Measurements from ENCODE around the gene UGT1A1. TPM values are rescaled to one million over a fixed set of nuclear protein-coding genes. Genes with fewer than 3 reads are reported as not detected.

Gene UGT1A1
- total and polyA plus RNA-seq, 2 of the 13 experiments (the other 11 are each of a cell fraction or from before 2014, with no cell fraction given), result 0.69 to 0.75 TPM

DNA sequence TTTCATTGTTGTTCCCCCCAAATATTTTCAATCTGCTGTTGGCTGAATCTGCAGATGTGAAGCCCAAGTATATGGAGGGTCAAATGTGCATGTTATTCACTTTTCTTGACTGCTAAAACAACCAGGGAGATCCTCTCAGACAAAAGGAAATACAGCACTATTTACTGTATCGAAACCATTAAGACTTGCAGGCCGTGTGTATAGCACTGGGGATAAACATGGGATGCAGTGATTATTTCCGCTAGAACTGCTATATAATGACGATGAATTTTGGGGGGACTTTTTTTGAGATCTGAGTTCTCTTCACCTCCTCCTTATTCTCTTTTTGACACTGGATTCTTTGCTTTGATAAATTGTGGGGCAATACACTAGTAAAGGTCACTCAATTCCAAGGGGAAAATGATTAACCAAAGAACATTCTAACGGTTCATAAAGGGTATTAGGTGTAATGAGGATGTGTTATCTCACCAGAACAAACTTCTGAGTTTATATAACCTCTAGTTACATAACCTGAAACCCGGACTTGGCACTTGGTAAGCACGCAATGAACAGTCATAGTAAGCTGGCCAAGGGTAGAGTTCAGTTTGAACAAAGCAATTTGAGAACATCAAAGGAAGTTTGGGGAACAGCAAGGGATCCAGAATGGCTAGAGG lies 3.5 kb upstream of the UGT1A1 start (continued):
- TF ChIP-seq, protein P1, sequence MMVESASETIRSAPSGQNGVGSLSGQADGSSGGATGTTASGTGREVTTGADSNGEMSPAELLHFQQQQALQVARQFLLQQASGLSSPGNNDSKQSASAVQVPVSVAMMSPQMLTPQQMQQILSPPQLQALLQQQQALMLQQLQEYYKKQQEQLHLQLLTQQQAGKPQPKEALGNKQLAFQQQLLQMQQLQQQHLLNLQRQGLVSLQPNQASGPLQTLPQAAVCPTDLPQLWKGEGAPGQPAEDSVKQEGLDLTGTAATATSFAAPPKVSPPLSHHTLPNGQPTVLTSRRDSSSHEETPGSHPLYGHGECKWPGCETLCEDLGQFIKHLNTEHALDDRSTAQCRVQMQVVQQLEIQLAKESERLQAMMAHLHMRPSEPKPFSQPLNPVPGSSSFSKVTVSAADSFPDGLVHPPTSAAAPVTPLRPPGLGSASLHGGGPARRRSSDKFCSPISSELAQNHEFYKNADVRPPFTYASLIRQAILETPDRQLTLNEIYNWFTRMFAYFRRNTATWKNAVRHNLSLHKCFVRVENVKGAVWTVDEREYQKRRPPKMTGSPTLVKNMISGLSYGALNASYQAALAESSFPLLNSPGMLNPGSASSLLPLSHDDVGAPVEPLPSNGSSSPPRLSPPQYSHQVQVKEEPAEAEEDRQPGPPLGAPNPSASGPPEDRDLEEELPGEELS (CRISPR knock-in tag; IDR thresholded peaks at IDR 0.05), result peak; percentile 92
- TF ChIP-seq, protein P2, sequence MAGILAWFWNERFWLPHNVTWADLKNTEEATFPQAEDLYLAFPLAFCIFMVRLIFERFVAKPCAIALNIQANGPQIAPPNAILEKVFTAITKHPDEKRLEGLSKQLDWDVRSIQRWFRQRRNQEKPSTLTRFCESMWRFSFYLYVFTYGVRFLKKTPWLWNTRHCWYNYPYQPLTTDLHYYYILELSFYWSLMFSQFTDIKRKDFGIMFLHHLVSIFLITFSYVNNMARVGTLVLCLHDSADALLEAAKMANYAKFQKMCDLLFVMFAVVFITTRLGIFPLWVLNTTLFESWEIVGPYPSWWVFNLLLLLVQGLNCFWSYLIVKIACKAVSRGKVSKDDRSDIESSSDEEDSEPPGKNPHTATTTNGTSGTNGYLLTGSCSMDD (CRISPR knock-in tag; IDR thresholded peaks at IDR 0.05), result no peak
- TF ChIP-seq CC2D1A (CRISPR knock-in tag; IDR thresholded peaks at IDR 0.05), result 0 out of 2 replicates have a peak, but pooled peaks have one; percentile 91
- TF ChIP-seq ZNF788 (CRISPR knock-in tag; IDR thresholded peaks at IDR 0.05; ENCODE audit: borderline replicate concordance), result peak; percentile 32; the same call in 1 of the 2 replicates
- TF ChIP-seq NR3C1 (CRISPR knock-in tag; IDR thresholded peaks at IDR 0.05), result no peak
- TF ChIP-seq, protein P3, sequence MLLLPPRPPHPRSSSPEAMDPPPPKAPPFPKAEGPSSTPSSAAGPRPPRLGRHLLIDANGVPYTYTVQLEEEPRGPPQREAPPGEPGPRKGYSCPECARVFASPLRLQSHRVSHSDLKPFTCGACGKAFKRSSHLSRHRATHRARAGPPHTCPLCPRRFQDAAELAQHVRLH (CRISPR knock-in tag; IDR thresholded peaks at IDR 0.05; ENCODE audit: borderline replicate concordance, low read depth), result no peak
- TF ChIP-seq ZNF225 (CRISPR knock-in tag; IDR thresholded peaks at IDR 0.05), result no peak
- TF ChIP-seq, protein P4, sequence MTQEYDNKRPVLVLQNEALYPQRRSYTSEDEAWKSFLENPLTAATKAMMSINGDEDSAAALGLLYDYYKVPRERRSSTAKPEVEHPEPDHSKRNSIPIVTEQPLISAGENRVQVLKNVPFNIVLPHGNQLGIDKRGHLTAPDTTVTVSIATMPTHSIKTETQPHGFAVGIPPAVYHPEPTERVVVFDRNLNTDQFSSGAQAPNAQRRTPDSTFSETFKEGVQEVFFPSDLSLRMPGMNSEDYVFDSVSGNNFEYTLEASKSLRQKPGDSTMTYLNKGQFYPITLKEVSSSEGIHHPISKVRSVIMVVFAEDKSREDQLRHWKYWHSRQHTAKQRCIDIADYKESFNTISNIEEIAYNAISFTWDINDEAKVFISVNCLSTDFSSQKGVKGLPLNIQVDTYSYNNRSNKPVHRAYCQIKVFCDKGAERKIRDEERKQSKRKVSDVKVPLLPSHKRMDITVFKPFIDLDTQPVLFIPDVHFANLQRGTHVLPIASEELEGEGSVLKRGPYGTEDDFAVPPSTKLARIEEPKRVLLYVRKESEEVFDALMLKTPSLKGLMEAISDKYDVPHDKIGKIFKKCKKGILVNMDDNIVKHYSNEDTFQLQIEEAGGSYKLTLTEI (CRISPR knock-in tag; conservative IDR thresholded peaks at IDR 0.05), result no peak; the same call in 1 of the 2 replicates
- no peak for TF ChIP-seq ZNF766 (CRISPR knock-in tag; IDR thresholded peaks at IDR 0.05; ENCODE audit: borderline replicate concordance)
- no peak for TF ChIP-seq ZNF709 (CRISPR knock-in tag; IDR thresholded peaks at IDR 0.05)
- TF ChIP-seq, protein P5, sequence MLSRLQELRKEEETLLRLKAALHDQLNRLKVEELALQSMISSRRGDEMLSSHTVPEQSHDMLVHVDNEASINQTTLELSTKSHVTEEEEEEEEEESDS (CRISPR knock-in tag; IDR thresholded peaks at IDR 0.05; ENCODE audit: borderline replicate concordance), result peak; percentile 89
- TF ChIP-seq HOXD1 (CRISPR knock-in tag; IDR thresholded peaks at IDR 0.05), result peak; percentile 96
- TF ChIP-seq, protein P6, sequence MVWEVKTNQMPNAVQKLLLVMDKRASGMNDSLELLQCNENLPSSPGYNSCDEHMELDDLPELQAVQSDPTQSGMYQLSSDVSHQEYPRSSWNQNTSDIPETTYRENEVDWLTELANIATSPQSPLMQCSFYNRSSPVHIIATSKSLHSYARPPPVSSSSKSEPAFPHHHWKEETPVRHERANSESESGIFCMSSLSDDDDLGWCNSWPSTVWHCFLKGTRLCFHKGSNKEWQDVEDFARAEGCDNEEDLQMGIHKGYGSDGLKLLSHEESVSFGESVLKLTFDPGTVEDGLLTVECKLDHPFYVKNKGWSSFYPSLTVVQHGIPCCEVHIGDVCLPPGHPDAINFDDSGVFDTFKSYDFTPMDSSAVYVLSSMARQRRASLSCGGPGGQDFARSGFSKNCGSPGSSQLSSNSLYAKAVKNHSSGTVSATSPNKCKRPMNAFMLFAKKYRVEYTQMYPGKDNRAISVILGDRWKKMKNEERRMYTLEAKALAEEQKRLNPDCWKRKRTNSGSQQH (CRISPR knock-in tag; IDR thresholded peaks at IDR 0.05; ENCODE audit: low read depth), result no peak
- no peak for TF ChIP-seq SMAD1 (CRISPR knock-in tag; IDR thresholded peaks at IDR 0.05; ENCODE audit: borderline replicate concordance, low read depth)
- no peak for TF ChIP-seq ZNF274 (CRISPR knock-in tag; IDR thresholded peaks at IDR 0.05)
- TF ChIP-seq CHCHD3 (CRISPR knock-in tag; IDR thresholded peaks at IDR 0.05), result 0 out of 2 replicates have a peak, but pooled peaks have one; percentile 33
- TF ChIP-seq RBFOX2 (IDR thresholded peaks at IDR 0.05; ENCODE audit: low read depth, low read length), result no peak
- TF ChIP-seq, protein P7, sequence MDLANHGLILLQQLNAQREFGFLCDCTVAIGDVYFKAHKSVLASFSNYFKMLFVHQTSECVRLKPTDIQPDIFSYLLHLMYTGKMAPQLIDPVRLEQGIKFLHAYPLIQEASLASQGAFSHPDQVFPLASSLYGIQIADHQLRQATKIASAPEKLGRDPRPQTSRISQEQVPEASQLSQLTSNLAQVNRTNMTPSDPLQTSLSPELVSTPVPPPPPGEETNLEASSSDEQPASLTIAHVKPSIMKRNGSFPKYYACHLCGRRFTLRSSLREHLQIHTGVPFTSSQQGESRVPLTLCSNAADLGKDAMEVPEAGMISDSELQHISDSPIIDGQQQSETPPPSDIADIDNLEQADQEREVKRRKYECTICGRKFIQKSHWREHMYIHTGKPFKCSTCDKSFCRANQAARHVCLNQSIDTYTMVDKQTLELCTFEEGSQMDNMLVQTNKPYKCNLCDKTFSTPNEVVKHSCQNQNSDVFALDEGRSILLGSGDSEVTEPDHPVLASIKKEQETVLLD (CRISPR knock-in tag; IDR thresholded peaks at IDR 0.05; ENCODE audit: low read depth), result peak; percentile 62; the same call in 1 of the 2 replicates
- TF ChIP-seq ZNF34 (CRISPR knock-in tag; IDR thresholded peaks at IDR 0.05; ENCODE audit: borderline replicate concordance), result no peak
